HG03469 (cell line): Measurements from ENCODE around the gene PCDHGB5.
"Not testable (repeated sequence)": the region's sequence is repeated elsewhere in the genome, so short reads cannot be mapped to it uniquely, and the experiment has no call there.

ENCODE experiments used
- ATAC-seq: cut with Tn5 transposase; IDR thresholded peaks from one replicate; pipeline ENCODE4 v1.9.1; 2021; ENCODE audit warnings: mild to moderate bottlenecking, moderate library complexity, moderate number of reproducible peaks; ENCODE audit not compliant: unreplicated experiment

Gene PCDHGB5

GRCh38 chr5:141409598-141410306 lies 12.0 kb downstream of the PCDHGB5 start:
- no peak for ATAC-seq

GRCh38 chr5:141411575-141411974 lies 13.8 kb downstream of the PCDHGB5 start:
- ATAC-seq, result no peak

- ATAC-seq, result peak; percentile 54
These were observed 15.2 kb downstream of the PCDHGB5 start, which contains the start of gene PCDHGA10 for GRCh38 chr5:141412854-141413539. PCDHGA10 (plus strand) TSS chr5:141412987; CDS start chr5:141413176, 189 bp downstream.

- ATAC-seq, result no peak
These were observed 15.9 kb downstream of the PCDHGB5 start for GRCh38 chr5:141413540-141414069.

- ATAC-seq, result not testable (repeated sequence)
These were observed 17.0 kb downstream of the PCDHGB5 start for GRCh38 chr5:141414548-141415274.

- not testable (repeated sequence) for ATAC-seq
These were observed 17.5 kb downstream of the PCDHGB5 start for GRCh38 chr5:141415275-141415618.

- ATAC-seq, result peak; percentile 52
These were observed 19.9 kb downstream of the PCDHGB5 start, which contains the start of gene PCDHGB7 for GRCh38 chr5:141417494-141418172. PCDHGB7 (plus strand) TSS chr5:141417677; CDS start chr5:141417860, 183 bp downstream.

GRCh38 chr5:141419074-141419880 lies 21.5 kb downstream of the PCDHGB5 start:
- no peak for ATAC-seq

GRCh38 chr5:141420855-141421488 lies 23.2 kb downstream of the PCDHGB5 start, which contains the start of gene PCDHGA11:
PCDHGA11 (plus strand) TSS chr5:141421051; CDS start chr5:141421228, 177 bp downstream.
- ATAC-seq, result no peak

GRCh38 chr5:141421489-141421855 lies 23.7 kb downstream of the PCDHGB5 start:
- no peak for ATAC-seq

GRCh38 chr5:141422742-141423291 lies 25.1 kb downstream of the PCDHGB5 start:
- ATAC-seq, result no peak

- no peak for ATAC-seq
These were observed 30.2 kb downstream of the PCDHGB5 start for GRCh38 chr5:141427783-141428426.

- ATAC-seq, result peak; percentile 85
These were observed 32.8 kb downstream of the PCDHGB5 start, which contains the start of gene PCDHGA12 for GRCh38 chr5:141430332-141431113. PCDHGA12 (plus strand) TSS chr5:141430507; CDS start chr5:141430760, 253 bp downstream.

GRCh38 chr5:141431286-141431685 lies 33.5 kb downstream of the PCDHGB5 start:
- ATAC-seq, result peak; percentile 23

- not testable (repeated sequence) for ATAC-seq
These were observed 34.6 kb downstream of the PCDHGB5 start for GRCh38 chr5:141432308-141432707.

- ATAC-seq, result not testable (repeated sequence)
These were observed 35.0 kb downstream of the PCDHGB5 start for GRCh38 chr5:141432726-141433125.

GRCh38 chr5:141434006-141434405 lies 36.3 kb downstream of the PCDHGB5 start:
- no peak for ATAC-seq

- no peak for ATAC-seq
These were observed 39.5 kb downstream of the PCDHGB5 start for GRCh38 chr5:141437221-141437620.
